Measurements from ENCODE around the gene ITGA1.

GRCh38 chr5:52952483-52952882 lies 164.8 kb downstream of the ITGA1 start:
- no peak for TF ChIP-seq CTCF (conservative IDR thresholded peaks at IDR 0.05)
- no peak for TF ChIP-seq ZFX (IDR thresholded peaks at IDR 0.05)
